Right hindlimb (tissue), 1 donor: Measurements from ENCODE around the gene RASA3.

Experiments used
- DNase-seq: peaks from one replicate; pipeline ENCODE4 v3.0.0-alpha.2; 2018

Gene RASA3

GRCh38 chr13:113973218-113974164, 158.9 kb downstream of the RASA3 start, which contains the start of gene C13orf46:
C13orf46 (minus strand) TSS chr13:113974076; CDS start chr13:113973997, 79 bp downstream.
- no peak for DNase-seq

- DNase-seq: no peak
Measured at GRCh38 chr13:113972451-113973217, 159.8 kb downstream of the RASA3 start.

GRCh38 chr13:113971471-113972231, 160.8 kb downstream of the RASA3 start:
- DNase-seq: no peak

GRCh38 chr13:113970810-113971470, 161.5 kb downstream of the RASA3 start:
- DNase-seq: no peak

GRCh38 chr13:113969973-113970611, 162.3 kb downstream of the RASA3 start:
- no peak for DNase-seq

GRCh38 chr13:113969311-113969972, 163.0 kb downstream of the RASA3 start:
- DNase-seq: no peak

GRCh38 chr13:113968463-113969310, 163.7 kb downstream of the RASA3 start:
- no peak for DNase-seq

GRCh38 chr13:113967729-113968462, 164.5 kb downstream of the RASA3 start:
- DNase-seq: no peak

- DNase-seq: no peak
Measured at GRCh38 chr13:113967206-113967720, 165.2 kb downstream of the RASA3 start.

- DNase-seq: no peak
Measured at GRCh38 chr13:113965968-113966884, 166.2 kb downstream of the RASA3 start.

- no peak for DNase-seq
Measured at GRCh38 chr13:113965383-113965874, 167.0 kb downstream of the RASA3 start.

- DNase-seq: no peak
Measured at GRCh38 chr13:113964251-113964995, 168.0 kb downstream of the RASA3 start.

- DNase-seq: no peak
Measured at GRCh38 chr13:113963376-113963775, 169.0 kb downstream of the RASA3 start.

- DNase-seq: no peak
Measured at GRCh38 chr13:113962975-113963374, 169.4 kb downstream of the RASA3 start.

GRCh38 chr13:113962386-113962785, 170.0 kb downstream of the RASA3 start:
- no peak for DNase-seq

- DNase-seq: no peak
Measured at GRCh38 chr13:113960276-113960948, 172.0 kb downstream of the RASA3 start.

GRCh38 chr13:113959198-113959597, 173.2 kb downstream of the RASA3 start:
- DNase-seq: no peak
